Kidney capillary endothelial cell (primary cell): Measurements from ENCODE around the gene CCDC81.

Experiments used
- DNase-seq: peaks from one replicate; pipeline ENCODE4 v3.0.0-alpha.2; 2018; ENCODE audit warnings: low spot score

The CCDC81 gene

GRCh38 chr11:86464509-86465221 is 90.0 kb downstream of the CCDC81 start:
- no peak for DNase-seq

- no peak for DNase-seq
Measured at GRCh38 chr11:86468169-86468568, 93.5 kb downstream of the CCDC81 start.

- no peak for DNase-seq
Measured at GRCh38 chr11:86469491-86470388, 95.1 kb downstream of the CCDC81 start.
